ENCODE results near the gene MOSPD2. TPM values are rescaled to one million over a fixed set of nuclear protein-coding genes. Genes with fewer than 3 reads are reported as not detected.

The MOSPD2 gene
- total and polyA plus RNA-seq, 5 donors from 2014 or later: 5.5 to 10.8 (median 8.6) TPM

- peaks cover 56% of the 10 kb centered on the region for H3K36me3 ChIP-seq (ENCODE audit: control insufficient read depth, insufficient read depth, low read length)
These were observed 42.4 kb downstream of the MOSPD2 start for GRCh38 chrX:14915596-14915995.

GRCh38 chrX:14916017-14916674, 42.9 kb downstream of the MOSPD2 start:
- H3K36me3 Mint-ChIP-seq: peaks cover 12% of the 10 kb centered on the region
- no peak overlapping the region for H3K4me3 Mint-ChIP-seq

More at GRCh38 chrX:14915596-14915995, 42.4 kb downstream of the MOSPD2 start:
- H3K9me3 Mint-ChIP-seq: peaks cover 0 to 1% (median 0%) of the 10 kb centered on the region in 7 donors
- H3K36me3 Mint-ChIP-seq: peaks cover 12% of the 10 kb centered on the region
- H3K27me3 Mint-ChIP-seq: no peaks in the 10 kb centered on the region
- Histone ChIP-seq H3K27me3 (ENCODE audit: control insufficient read depth, insufficient read depth, low read length) (no peaks in the 10 kb centered on the region), H3K9me3 (ENCODE audit: control insufficient read depth in 2 of 2, low read length in 2 of 2) (no peaks in the 10 kb centered on the region), H3K4me1 (ENCODE audit: control insufficient read depth, insufficient read depth, low read length, poor library complexity, severe bottlenecking) (no peaks in the 10 kb centered on the region), H3K27ac (ENCODE audit: insufficient read depth, low read length, poor library complexity, severe bottlenecking) (no peak overlapping the region), H3K4me3 (ENCODE audit: low read depth, low read length) (no peak overlapping the region)
- ATAC-seq (ENCODE audit: low read depth in 2 of 2): no peak
- no peak overlapping the region for H3K27ac Mint-ChIP-seq
- H3K4me1 Mint-ChIP-seq: no peaks in the 10 kb centered on the region
- no peak for DNase-seq
- H3K4me3 Mint-ChIP-seq: no peak overlapping the region

GRCh38 chrX:14919407-14919806, 46.2 kb downstream of the MOSPD2 start:
- Mint-ChIP-seq H3K4me1 (no peaks in the 10 kb centered on the region), H3K9me3 (peaks cover 0 to 1% (median 0%) of the 10 kb centered on the region in 7 donors), H3K4me3 (no peak overlapping the region), H3K27ac (no peak overlapping the region), H3K36me3 (peaks cover 12% of the 10 kb centered on the region), H3K27me3 (no peaks in the 10 kb centered on the region)
- DNase-seq (no peak), ATAC-seq (ENCODE audit: low read depth in 2 of 2) (no peak)
- no peaks in the 10 kb centered on the region for H3K9me3 ChIP-seq (ENCODE audit: control insufficient read depth in 2 of 2, low read length in 2 of 2)
- H3K4me3 ChIP-seq (ENCODE audit: low read depth, low read length): no peak overlapping the region
- no peaks in the 10 kb centered on the region for H3K4me1 ChIP-seq (ENCODE audit: control insufficient read depth, insufficient read depth, low read length, poor library complexity, severe bottlenecking)
- H3K27me3 ChIP-seq (ENCODE audit: control insufficient read depth, insufficient read depth, low read length): no peaks in the 10 kb centered on the region
- H3K27ac ChIP-seq (ENCODE audit: insufficient read depth, low read length, poor library complexity, severe bottlenecking): no peak overlapping the region
- peaks cover 35% of the 10 kb centered on the region for H3K36me3 ChIP-seq (ENCODE audit: control insufficient read depth, insufficient read depth, low read length)

More at GRCh38 chrX:14916017-14916674, 42.9 kb downstream of the MOSPD2 start:
- no peaks in the 10 kb centered on the region for H3K27me3 ChIP-seq (ENCODE audit: control insufficient read depth, insufficient read depth, low read length)
- no peak overlapping the region for H3K27ac Mint-ChIP-seq
- H3K4me3 ChIP-seq (ENCODE audit: low read depth, low read length): no peak overlapping the region
- no peaks in the 10 kb centered on the region for H3K4me1 Mint-ChIP-seq
- H3K4me1 ChIP-seq (ENCODE audit: control insufficient read depth, insufficient read depth, low read length, poor library complexity, severe bottlenecking): no peaks in the 10 kb centered on the region
- H3K27me3 Mint-ChIP-seq: no peaks in the 10 kb centered on the region
- H3K9me3 ChIP-seq (ENCODE audit: control insufficient read depth in 2 of 2, low read length in 2 of 2): no peaks in the 10 kb centered on the region
- peaks cover 54% of the 10 kb centered on the region for H3K36me3 ChIP-seq (ENCODE audit: control insufficient read depth, insufficient read depth, low read length)
- peaks cover 0 to 1% (median 0%) of the 10 kb centered on the region in 7 donors for H3K9me3 Mint-ChIP-seq
- no peak overlapping the region for H3K27ac ChIP-seq (ENCODE audit: insufficient read depth, low read length, poor library complexity, severe bottlenecking)
- ATAC-seq (ENCODE audit: low read depth in 2 of 2) (no peak), DNase-seq (no peak)

- H3K27ac Mint-ChIP-seq: no peak overlapping the region
- H3K36me3 Mint-ChIP-seq: peaks cover 12% of the 10 kb centered on the region
- no peak for DNase-seq
- no peak overlapping the region for H3K27ac ChIP-seq (ENCODE audit: insufficient read depth, low read length, poor library complexity, severe bottlenecking)
- no peaks in the 10 kb centered on the region for H3K27me3 ChIP-seq (ENCODE audit: control insufficient read depth, insufficient read depth, low read length)
- no peak for ATAC-seq (ENCODE audit: low read depth in 2 of 2)
- peaks cover 0 to 1% (median 0%) of the 10 kb centered on the region in 7 donors for H3K9me3 Mint-ChIP-seq
- H3K4me1 Mint-ChIP-seq: no peaks in the 10 kb centered on the region
- H3K4me1 ChIP-seq (ENCODE audit: control insufficient read depth, insufficient read depth, low read length, poor library complexity, severe bottlenecking): no peaks in the 10 kb centered on the region
- no peak overlapping the region for H3K4me3 Mint-ChIP-seq
- H3K9me3 ChIP-seq (ENCODE audit: control insufficient read depth in 2 of 2, low read length in 2 of 2): no peaks in the 10 kb centered on the region
- H3K4me3 ChIP-seq (ENCODE audit: low read depth, low read length): no peak overlapping the region
- no peaks in the 10 kb centered on the region for H3K27me3 Mint-ChIP-seq
- peaks cover 33% of the 10 kb centered on the region for H3K36me3 ChIP-seq (ENCODE audit: control insufficient read depth, insufficient read depth, low read length)
These were observed 47.0 kb downstream of the MOSPD2 start for GRCh38 chrX:14920196-14920595.

- Mint-ChIP-seq H3K4me3 (no peak overlapping the region), H3K36me3 (peaks cover 2% of the 10 kb centered on the region), H3K27ac (no peak overlapping the region), H3K27me3 (no peaks in the 10 kb centered on the region), H3K4me1 (no peaks in the 10 kb centered on the region), H3K9me3 (peaks cover 0 to 1% (median 0%) of the 10 kb centered on the region in 7 donors)
- Histone ChIP-seq H3K36me3 (ENCODE audit: control insufficient read depth, insufficient read depth, low read length) (peaks cover 17% of the 10 kb centered on the region), H3K4me1 (ENCODE audit: control insufficient read depth, insufficient read depth, low read length, poor library complexity, severe bottlenecking) (no peaks in the 10 kb centered on the region), H3K27ac (ENCODE audit: insufficient read depth, low read length, poor library complexity, severe bottlenecking) (no peak overlapping the region), H3K9me3 (ENCODE audit: control insufficient read depth in 2 of 2, low read length in 2 of 2) (no peaks in the 10 kb centered on the region), H3K27me3 (ENCODE audit: control insufficient read depth, insufficient read depth, low read length) (no peaks in the 10 kb centered on the region), H3K4me3 (ENCODE audit: low read depth, low read length) (no peak overlapping the region)
- no peak for DNase-seq
- no peak for ATAC-seq (ENCODE audit: low read depth in 2 of 2)
These were observed 49.2 kb downstream of the MOSPD2 start for GRCh38 chrX:14922437-14922836.

GRCh38 chrX:14923761-14924160, 50.5 kb downstream of the MOSPD2 start:
- Histone ChIP-seq H3K4me3 (ENCODE audit: low read depth, low read length) (no peak overlapping the region), H3K9me3 (ENCODE audit: control insufficient read depth in 2 of 2, low read length in 2 of 2) (no peaks in the 10 kb centered on the region), H3K4me1 (ENCODE audit: control insufficient read depth, insufficient read depth, low read length, poor library complexity, severe bottlenecking) (no peaks in the 10 kb centered on the region), H3K27me3 (ENCODE audit: control insufficient read depth, insufficient read depth, low read length) (no peaks in the 10 kb centered on the region), H3K27ac (ENCODE audit: insufficient read depth, low read length, poor library complexity, severe bottlenecking) (no peak overlapping the region), H3K36me3 (ENCODE audit: control insufficient read depth, insufficient read depth, low read length) (peaks cover 8% of the 10 kb centered on the region)
- ATAC-seq (ENCODE audit: low read depth in 2 of 2) (no peak), DNase-seq (no peak)
- H3K4me3 Mint-ChIP-seq: no peak overlapping the region
- no peaks in the 10 kb centered on the region for H3K36me3 Mint-ChIP-seq
- H3K9me3 Mint-ChIP-seq: peaks cover 0 to 1% (median 0%) of the 10 kb centered on the region in 7 donors
- peak overlapping the region in 1 of 3 donors; percentile 63 for H3K27ac Mint-ChIP-seq
- no peaks in the 10 kb centered on the region for H3K4me1 Mint-ChIP-seq
- H3K27me3 Mint-ChIP-seq: no peaks in the 10 kb centered on the region

- H3K27ac ChIP-seq (ENCODE audit: insufficient read depth, low read length, poor library complexity, severe bottlenecking): no peak overlapping the region
- no peaks in the 10 kb centered on the region for H3K4me1 ChIP-seq (ENCODE audit: control insufficient read depth, insufficient read depth, low read length, poor library complexity, severe bottlenecking)
- H3K36me3 ChIP-seq (ENCODE audit: control insufficient read depth, insufficient read depth, low read length): no peaks in the 10 kb centered on the region
- no peaks in the 10 kb centered on the region for H3K9me3 ChIP-seq (ENCODE audit: control insufficient read depth in 2 of 2, low read length in 2 of 2)
- H3K27me3 ChIP-seq (ENCODE audit: control insufficient read depth, insufficient read depth, low read length): no peaks in the 10 kb centered on the region
- no peaks in the 10 kb centered on the region for H3K36me3 Mint-ChIP-seq
- H3K4me1 Mint-ChIP-seq: no peaks in the 10 kb centered on the region
- no peaks in the 10 kb centered on the region for H3K27me3 Mint-ChIP-seq
- H3K27ac Mint-ChIP-seq: no peak overlapping the region
- no peaks in the 10 kb centered on the region for H3K9me3 Mint-ChIP-seq
- H3K4me3 ChIP-seq (ENCODE audit: low read depth, low read length): no peak overlapping the region
- ATAC-seq (ENCODE audit: low read depth in 2 of 2) (no peak), DNase-seq (no peak)
- no peak overlapping the region for H3K4me3 Mint-ChIP-seq
These were observed 53.2 kb downstream of the MOSPD2 start for GRCh38 chrX:14926471-14926870.

- no peaks in the 10 kb centered on the region for H3K27me3 ChIP-seq (ENCODE audit: control insufficient read depth, insufficient read depth, low read length)
- H3K9me3 Mint-ChIP-seq: no peaks in the 10 kb centered on the region
- H3K36me3 Mint-ChIP-seq: no peaks in the 10 kb centered on the region
- H3K9me3 ChIP-seq (ENCODE audit: control insufficient read depth in 2 of 2, low read length in 2 of 2): no peaks in the 10 kb centered on the region
- no peak overlapping the region for H3K27ac ChIP-seq (ENCODE audit: insufficient read depth, low read length, poor library complexity, severe bottlenecking)
- H3K4me3 Mint-ChIP-seq: no peak overlapping the region
- no peaks in the 10 kb centered on the region for H3K36me3 ChIP-seq (ENCODE audit: control insufficient read depth, insufficient read depth, low read length)
- H3K27ac Mint-ChIP-seq: no peak overlapping the region
- DNase-seq (no peak), ATAC-seq (ENCODE audit: low read depth in 2 of 2) (no peak)
- H3K27me3 Mint-ChIP-seq: no peaks in the 10 kb centered on the region
- no peaks in the 10 kb centered on the region for H3K4me1 ChIP-seq (ENCODE audit: control insufficient read depth, insufficient read depth, low read length, poor library complexity, severe bottlenecking)
- H3K4me1 Mint-ChIP-seq: no peaks in the 10 kb centered on the region
- H3K4me3 ChIP-seq (ENCODE audit: low read depth, low read length): no peak overlapping the region
These were observed 54.2 kb downstream of the MOSPD2 start for GRCh38 chrX:14927401-14927800.
